Vagina (tissue), 2 donors: ENCODE data around the gene GPR150.

ENCODE experiments used
- CTCF ChIP-seq, 3 experiments: fragments of 450-650 bp in 2 of 3; fragments of 200-600 bp in 1 of 3; sonication (generic) in 1 of 3; IDR thresholded peaks; one replicate each; pipeline ENCODE4 v1.5.1; 2017 to 2019; ENCODE audit warnings: antibody characterized with exemption in 3 of 3, mild to moderate bottlenecking in 2 of 3, moderate library complexity in 2 of 3
- POLR2AphosphoS5 ChIP-seq, 2 donors: sonication (generic); formaldehyde crosslinking; IDR thresholded peaks; one replicate each; pipeline ENCODE4 v1.9.0; 2017; ENCODE audit warnings: antibody characterized with exemption in 2 of 2, mild to moderate bottlenecking in 2 of 2, low read depth in 1 of 2; ENCODE audit not compliant: insufficient read depth in 1 of 2

DNA sequence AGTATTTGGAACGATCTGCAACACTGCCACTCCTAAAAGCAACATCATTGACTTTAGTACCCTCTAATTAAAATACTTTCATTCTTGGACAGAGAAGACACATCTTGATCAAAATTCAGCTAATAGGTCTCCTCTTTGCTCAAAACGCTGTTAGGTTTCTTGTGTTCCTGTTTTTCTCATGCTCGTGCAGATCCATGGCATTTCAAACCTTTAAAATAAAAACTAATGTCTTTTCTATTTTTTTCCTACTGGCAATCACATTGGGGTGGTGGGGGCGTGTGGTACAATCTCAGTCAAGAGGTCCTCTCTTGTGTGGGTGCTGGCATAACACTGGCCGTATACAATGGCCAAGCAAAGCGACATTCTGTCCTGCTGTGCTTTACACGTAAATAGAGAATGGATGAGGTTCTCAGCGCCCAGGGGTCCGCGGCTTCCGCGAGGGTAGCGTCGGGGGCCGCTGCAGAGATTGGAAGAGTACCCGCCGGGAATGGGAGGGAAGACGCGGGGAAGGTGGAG, 315 bp upstream of the GPR150 start:
- TF ChIP-seq POLR2AphosphoS5 (IDR thresholded peaks at IDR 0.05; ENCODE audit: insufficient read depth in 1 of 2, low read depth in 1 of 2) (no peak), CTCF (IDR thresholded peaks at IDR 0.05) (no peak)
